Globus pallidus (tissue), 1 donor: Measurements from ENCODE around the gene BTN3A1.
"Not testable (repeated sequence)": the region's sequence is repeated elsewhere in the genome, so short reads cannot be mapped to it uniquely, and the experiment has no call there.

Experiments
- DNase-seq: peaks from one replicate; pipeline ENCODE4 v3.0.0-alpha.2; 2015; ENCODE audit warnings: low spot score

Gene BTN3A1

GRCh38 chr6:26441977-26442376 is 39.9 kb downstream of the BTN3A1 start:
- DNase-seq: no peak

GRCh38 chr6:26445934-26446667 is 44.0 kb downstream of the BTN3A1 start:
- DNase-seq: no peak

DNA sequence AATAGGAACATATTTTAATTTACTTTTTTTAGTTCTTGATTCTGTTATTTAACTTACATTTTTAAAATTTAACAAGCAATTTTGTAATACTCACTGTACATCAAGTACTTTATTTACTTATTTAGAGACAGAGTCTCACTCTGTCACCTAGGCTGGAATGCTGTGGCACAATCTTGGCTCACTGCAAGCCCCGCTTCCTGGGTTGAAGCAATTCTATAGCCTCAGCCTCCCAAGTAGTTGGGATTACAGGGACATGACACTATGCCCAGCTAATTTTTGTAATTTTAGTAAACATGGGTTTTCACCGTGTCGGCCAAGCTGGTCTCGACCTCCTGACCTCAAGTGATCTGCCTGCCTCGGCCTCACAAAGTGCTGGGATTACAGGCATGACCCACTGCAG is 45.2 kb downstream of the BTN3A1 start:
- no peak for DNase-seq

DNA sequence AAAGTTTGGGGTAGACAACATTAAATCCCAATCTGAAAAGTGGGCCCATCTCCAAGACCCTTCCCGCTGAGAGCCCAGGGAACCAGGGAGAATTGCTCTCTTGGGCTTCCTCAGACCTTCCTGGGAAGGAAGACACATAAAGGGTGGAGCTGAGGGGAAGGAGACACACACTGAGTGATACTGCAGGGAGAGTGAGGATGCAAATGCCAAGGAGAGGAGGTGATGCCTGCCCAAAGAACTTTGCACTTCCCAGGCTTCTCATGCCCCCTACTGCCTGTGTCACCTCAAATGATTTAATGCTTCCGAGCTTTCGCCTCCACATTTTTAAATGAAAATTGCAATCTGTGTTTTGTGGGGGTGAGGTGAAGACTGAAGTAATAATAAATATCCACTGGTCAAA is 48.2 kb downstream of the BTN3A1 start:
- DNase-seq: no peak

DNA sequence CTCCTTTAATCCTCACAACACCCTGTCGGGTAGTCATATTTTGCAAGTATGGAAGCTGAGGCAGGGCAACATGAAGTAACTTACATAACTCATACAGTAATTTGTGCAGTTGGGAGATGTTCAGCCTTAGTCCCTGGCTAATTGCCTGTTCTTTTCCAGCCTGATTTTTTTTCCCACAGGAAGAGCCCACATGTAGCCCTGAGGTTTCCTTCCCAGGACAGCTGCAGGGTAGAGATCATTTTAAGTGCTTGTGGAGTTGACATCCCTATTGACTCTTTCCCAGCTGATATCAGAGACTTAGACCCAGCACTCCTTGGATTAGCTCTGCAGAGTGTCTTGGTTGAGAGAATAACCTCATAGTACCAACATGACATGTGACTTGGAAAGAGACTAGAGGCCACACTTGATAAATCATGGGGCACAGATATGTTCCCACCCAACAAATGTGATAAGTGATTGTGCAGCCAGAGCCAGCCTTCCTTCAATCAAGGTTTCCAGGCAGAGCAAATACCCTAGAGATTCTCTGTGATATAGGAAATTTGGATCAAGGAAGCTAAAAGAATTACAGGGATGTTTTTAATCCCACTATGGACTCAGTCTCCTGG is 50.7 kb downstream of the BTN3A1 start:
- no peak for DNase-seq

DNA sequence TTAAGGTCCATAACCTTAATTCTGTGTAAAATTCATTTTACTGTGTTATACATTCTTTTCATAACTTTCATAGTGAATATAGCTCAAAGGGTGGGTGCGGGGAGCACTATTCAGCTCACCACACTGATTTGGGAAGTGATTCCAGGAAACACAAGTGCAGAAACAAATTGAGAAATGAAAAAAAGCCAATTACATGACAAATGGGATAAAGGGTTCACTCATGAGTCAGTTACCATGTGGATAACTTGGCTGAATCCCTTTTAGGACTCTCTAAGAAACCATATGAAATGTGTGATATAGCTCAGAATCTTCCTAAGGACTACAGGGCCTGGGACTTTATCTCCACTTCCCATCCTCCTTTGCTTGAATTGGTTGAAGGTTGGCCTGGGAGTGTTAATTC is 52.6 kb downstream of the BTN3A1 start:
- no peak for DNase-seq

DNA sequence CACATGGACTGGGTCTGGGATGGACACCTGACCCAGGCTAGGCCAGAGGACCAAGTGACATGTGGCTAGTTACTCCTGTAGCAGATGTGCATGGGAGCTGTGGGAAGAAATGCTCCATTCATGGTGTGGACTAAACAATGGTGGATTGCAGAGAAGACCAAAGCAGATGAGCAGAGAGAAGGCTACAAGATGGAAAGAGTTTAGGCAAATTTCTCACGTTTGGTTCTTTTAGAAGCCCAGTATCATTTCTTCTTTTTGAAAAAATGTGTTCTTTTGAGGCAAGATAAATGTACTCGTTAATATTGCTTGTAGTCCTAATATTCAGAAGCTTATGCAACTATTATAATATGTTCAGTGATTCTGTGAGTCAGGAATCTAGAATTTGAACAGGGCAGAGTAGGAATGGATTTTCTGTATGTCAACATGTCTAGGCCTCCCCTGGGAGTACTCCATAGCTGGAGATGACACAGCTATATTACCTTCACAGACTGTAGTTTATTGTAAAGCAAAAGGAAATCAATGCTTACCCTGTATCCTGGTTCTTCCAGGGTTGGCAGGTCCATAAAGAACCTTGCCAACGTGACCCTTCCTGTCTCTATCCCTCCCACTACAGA is 53.4 kb downstream of the BTN3A1 start:
- no peak for DNase-seq

- DNase-seq: no peak
These were observed 55.3 kb downstream of the BTN3A1 start for GRCh38 chr6:26457264-26457805.

DNA sequence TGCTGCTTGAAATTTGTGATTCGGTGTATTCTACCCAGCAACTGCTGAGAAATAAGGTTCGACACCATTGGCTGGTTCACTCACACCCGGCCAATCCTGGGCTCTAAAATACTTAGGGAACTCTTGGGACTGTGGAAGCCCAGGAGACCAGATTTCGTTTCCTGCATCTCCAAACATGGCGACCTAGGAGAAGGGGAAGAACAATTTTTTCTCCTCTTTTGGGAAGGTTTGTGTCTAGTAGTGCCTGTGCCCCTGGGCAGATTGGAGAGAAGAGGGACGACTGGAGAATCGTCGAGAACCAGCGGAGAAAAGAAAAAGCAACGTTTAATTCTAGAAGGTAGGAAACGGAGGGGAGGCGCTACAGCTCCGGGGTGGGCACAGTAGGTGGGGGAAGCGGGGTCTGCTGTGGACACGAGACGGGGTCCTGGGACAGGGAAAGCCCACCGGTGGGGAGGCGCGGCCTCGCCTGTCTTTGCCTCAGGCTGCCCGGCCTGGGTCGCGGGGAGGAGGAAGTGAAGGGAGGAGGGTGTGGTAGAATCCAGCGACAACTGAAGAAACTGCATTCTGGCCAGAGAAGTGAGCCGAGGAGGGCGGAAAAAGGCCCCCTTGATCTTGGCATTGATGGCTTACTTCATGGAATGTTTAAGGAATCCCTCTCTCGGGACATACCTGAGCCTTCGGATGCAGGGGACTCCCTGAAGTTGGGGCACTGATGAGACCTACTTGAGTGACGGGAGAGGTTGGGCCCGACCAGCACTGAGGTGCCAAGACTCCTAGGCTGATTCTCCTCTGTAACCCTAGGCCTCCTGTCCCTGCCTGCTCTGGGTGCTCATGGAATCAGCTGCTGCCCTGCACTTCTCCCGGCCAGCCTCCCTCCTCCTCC is 56.0 kb downstream of the BTN3A1 start, which contains the start of gene BTN2A1:
TSS of gene BTN2A1 (plus strand) at position 150 of the 883 bp plus-strand sequence. CDS start at position 832, 682 bp downstream.
- DNase-seq: peak; percentile 94

GRCh38 chr6:26459023-26459810 is 57.1 kb downstream of the BTN3A1 start:
- DNase-seq: no peak

DNA sequence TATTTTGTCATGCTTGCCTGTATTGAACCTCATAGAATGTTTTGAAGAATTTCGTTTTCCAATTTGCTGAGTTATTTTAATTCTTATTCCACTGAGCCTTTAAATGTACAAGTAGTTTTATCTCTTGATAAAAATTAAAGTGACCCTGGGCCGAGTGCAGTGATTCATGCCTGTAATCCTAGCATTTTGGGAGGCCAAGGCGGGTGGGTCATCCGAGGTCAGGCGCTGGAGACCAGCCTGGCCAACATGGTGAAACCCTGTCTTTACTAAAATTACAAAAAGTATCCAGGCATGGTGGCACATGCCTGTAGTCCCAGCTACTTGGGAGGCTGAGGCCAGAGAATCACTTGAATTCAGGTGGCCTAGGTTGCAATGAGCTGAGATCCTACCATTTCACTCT is 59.3 kb downstream of the BTN3A1 start:
- not testable (repeated sequence) for DNase-seq

DNA sequence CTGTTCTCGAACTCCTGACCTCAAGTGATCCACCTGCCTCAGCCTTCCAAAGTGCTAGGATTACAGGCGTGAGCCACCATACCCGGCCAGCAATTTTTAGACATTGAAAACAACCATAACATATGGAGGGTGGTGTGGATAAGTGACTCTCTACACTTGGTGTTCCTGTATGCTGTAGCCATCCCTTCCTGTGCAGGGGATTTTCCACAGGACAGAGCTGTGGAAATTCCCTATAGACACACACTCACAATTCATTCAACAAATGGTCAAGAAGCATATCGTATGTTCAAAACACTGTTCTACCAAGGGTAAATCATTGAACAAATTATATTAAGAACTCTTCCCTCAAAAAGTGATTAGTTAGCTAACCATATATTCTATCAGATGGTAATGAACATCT is 61.9 kb downstream of the BTN3A1 start:
- DNase-seq: no peak

- no peak for DNase-seq
These were observed 62.5 kb downstream of the BTN3A1 start for GRCh38 chr6:26464416-26465131.
